GM21360 (cell line): ENCODE results near the gene ZYX.
"Not testable (repeated sequence)": the region's sequence is repeated elsewhere in the genome, so short reads cannot be mapped to it uniquely, and the experiment has no call there.

Source experiments
- ATAC-seq: cut with Tn5 transposase; IDR thresholded peaks from one replicate; pipeline ENCODE4 v1.9.1; 2021; ENCODE audit warnings: mild to moderate bottlenecking, moderate library complexity; ENCODE audit not compliant: unreplicated experiment

ZYX gene

GRCh38 chr7:143396625-143397556, 15.7 kb downstream of the ZYX start:
- ATAC-seq: no peak

GRCh38 chr7:143397710-143398530, 16.8 kb downstream of the ZYX start:
- no peak for ATAC-seq

GRCh38 chr7:143398616-143399015, 17.5 kb downstream of the ZYX start:
- no peak for ATAC-seq

- no peak for ATAC-seq
These were observed 18.0 kb downstream of the ZYX start for GRCh38 chr7:143399151-143399550.

DNA sequence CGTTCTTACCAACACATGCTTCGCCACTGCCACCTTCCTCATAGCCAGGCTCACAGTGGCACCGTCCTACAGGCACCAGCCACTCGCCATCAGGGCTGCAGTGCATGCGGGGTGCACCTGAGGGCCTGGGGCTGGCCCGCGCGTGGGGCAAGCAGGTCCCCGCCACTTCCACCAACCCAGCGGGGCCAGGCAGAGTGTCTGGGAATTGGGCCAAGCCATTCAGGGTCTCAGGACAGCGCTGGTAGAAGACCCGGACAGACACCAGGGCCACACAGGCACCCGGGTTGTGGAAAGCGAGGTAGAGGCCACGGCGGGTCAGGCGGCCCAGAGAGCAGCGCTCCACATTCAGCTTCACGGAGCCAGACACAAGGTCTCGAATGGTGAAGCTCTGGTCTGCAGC, 18.5 kb downstream of the ZYX start:
- ATAC-seq: no peak

GRCh38 chr7:143401265-143401664, 20.1 kb downstream of the ZYX start:
- no peak for ATAC-seq

DNA sequence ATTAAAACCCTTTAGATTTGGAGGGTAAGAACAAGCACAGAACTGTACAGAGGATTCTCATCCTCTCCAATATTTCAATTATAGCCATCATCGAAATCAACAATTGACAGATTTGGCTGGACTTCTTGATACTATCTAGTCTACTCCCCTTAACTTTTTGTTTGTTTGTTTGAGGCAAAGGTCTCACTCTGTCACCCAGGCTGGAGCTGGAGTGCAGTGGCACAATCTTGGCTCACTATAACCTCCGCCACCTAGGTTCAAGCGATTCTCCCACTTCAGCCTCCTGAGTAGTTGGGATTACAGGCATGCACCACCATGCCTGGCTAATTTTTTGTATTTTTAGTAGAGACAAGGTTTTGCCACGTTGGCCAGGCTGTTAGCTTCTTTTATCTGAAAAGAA, 21.1 kb downstream of the ZYX start:
- not testable (repeated sequence) for ATAC-seq

- no peak for ATAC-seq
These were observed 24.2 kb downstream of the ZYX start for GRCh38 chr7:143405173-143406001.

DNA sequence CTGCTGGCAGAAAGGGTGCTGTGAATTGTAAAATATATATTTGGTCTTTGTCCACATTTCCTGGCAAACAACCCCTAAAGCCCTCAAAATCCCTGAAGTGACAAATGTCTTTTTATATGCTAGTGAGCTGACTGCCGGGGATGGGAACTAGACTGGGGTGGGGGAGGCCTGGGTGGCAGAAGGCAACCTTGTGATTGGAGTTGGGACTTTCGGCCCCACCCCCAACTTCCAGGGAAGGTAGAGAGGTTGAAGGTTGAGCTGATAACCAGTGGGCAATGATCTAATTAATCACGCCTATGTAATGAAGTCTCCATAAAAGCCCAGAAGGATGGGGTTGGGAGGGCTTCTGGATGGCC, 24.8 kb downstream of the ZYX start:
- no peak for ATAC-seq

GRCh38 chr7:143407287-143408251, 26.4 kb downstream of the ZYX start:
- no peak for ATAC-seq

GRCh38 chr7:143408252-143408685, 27.1 kb downstream of the ZYX start:
- ATAC-seq: no peak

- no peak for ATAC-seq
These were observed 27.8 kb downstream of the ZYX start, which contains the start of gene EPHA1 for GRCh38 chr7:143408686-143409561. Gene EPHA1, minus strand, starts transcription at chr7:143408856. Its CDS starts 51 bp downstream, at chr7:143408805.

DNA sequence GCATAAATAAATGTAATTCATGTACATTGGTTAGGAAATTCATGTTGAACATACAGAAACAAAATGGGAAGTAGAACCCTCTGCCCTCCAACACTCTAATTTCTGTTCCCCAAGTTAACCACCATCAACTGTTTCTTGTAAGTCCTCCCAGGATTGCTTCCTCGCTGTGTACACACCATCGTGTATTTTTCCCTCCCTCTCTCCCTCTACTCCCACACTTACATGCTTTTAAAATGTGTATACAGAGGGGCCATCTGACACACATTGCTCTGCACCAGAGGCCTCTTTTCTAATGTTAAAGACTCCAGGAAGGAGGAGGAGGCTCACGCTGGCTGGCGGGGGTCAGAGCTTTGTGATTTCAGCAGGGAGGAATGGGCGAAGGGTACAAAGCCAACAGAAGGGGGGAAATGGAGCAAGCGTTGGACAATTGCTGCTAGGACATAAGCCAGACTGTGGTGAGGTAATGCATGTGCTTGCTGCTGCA, 29.4 kb downstream of the ZYX start:
- no peak for ATAC-seq

- ATAC-seq: no peak
These were observed 31.0 kb downstream of the ZYX start for GRCh38 chr7:143411976-143412708.

DNA sequence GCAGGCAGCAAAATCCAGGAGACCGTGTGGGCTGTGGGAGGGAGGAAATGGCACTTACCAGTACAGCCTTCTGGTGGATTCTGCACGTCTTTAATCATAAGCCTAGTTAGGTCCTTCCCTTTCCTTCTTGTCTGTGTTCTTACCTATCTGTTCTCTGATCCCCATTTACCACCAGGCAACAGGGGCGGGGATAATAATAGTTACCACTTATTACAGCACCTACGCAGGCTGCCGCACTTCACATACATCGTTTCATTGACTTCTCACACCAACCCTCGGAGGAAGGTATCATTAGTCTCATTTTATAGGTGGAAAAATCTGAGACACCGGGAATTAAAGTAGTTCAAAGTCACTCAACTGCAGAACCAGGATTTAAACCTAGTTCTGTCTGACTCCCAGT, 32.0 kb downstream of the ZYX start:
- ATAC-seq: no peak

- ATAC-seq: not testable (repeated sequence)
These were observed 34.1 kb downstream of the ZYX start for GRCh38 chr7:143415209-143415608.

GRCh38 chr7:143415742-143416397, 34.7 kb downstream of the ZYX start:
- ATAC-seq: no peak
